Measurements from ENCODE around the gene OSMR.

DNA sequence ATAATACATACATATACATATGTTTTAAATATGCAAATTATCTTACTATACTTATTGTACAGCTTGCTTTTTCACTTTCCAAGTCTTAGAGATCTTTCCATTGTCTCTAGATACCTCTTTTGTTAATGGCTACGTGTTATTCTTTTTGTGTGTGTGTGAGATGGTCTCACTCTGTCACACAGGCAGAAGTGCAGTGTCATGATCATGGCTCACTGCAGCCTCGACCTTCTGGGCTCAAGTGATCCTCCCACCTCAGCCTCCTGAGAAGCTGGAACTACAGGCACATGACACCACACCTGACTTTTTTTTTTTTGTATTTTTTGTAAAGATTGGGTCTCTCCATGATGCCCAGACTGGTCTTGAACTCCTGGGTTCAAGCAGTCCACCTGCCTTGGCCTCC lies 2.8 kb downstream of the OSMR start:
- no peak for TF ChIP-seq EZH2 (IDR thresholded peaks at IDR 0.05; ENCODE audit: borderline replicate concordance, low read length)
- TF ChIP-seq, protein P1, sequence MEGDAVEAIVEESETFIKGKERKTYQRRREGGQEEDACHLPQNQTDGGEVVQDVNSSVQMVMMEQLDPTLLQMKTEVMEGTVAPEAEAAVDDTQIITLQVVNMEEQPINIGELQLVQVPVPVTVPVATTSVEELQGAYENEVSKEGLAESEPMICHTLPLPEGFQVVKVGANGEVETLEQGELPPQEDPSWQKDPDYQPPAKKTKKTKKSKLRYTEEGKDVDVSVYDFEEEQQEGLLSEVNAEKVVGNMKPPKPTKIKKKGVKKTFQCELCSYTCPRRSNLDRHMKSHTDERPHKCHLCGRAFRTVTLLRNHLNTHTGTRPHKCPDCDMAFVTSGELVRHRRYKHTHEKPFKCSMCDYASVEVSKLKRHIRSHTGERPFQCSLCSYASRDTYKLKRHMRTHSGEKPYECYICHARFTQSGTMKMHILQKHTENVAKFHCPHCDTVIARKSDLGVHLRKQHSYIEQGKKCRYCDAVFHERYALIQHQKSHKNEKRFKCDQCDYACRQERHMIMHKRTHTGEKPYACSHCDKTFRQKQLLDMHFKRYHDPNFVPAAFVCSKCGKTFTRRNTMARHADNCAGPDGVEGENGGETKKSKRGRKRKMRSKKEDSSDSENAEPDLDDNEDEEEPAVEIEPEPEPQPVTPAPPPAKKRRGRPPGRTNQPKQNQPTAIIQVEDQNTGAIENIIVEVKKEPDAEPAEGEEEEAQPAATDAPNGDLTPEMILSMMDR (conservative IDR thresholded peaks at IDR 0.05 in 1 of 2, IDR thresholded peaks at IDR 0.05 in 1 of 2; ENCODE audit: extremely low read depth in 1 of 2, insufficient read depth in 1 of 2, low read depth in 1 of 2, low read length in 2 of 2): no peak
